WTC11 (cell line): ENCODE data around the gene ANO1. TPM values are rescaled to one million over a fixed set of nuclear protein-coding genes. Genes with fewer than 3 reads are reported as not detected.

Experiments used
- ATAC-seq: fragments of 200-7000 bp; cut with Tn5 transposase; 2 replicates; pipeline ENCODE4 v1.10.0; 2021; ENCODE audit warnings: mild to moderate bottlenecking, moderate library complexity
- CTCF ChIA-PET: fragments of 300-600 bp; sonication (Branson Sonifier 250); formaldehyde crosslinking; loops from one replicate; lab custom pipeline; 2021; ENCODE audit warnings: antibody characterized with exemption; lab: Charles Lee
- POLR2A ChIA-PET: fragments of 350-600 bp; sonication (Branson Sonifier 250); formaldehyde crosslinking; loops from one replicate; lab custom pipeline; 2021; ENCODE audit warnings: antibody characterized with exemption; lab: Charles Lee
- DNase-seq: peaks from one replicate; pipeline ENCODE4 v3.0.0; 2021; ENCODE audit warnings: low spot score
- H3K27ac Mint-ChIP-seq: 2 replicates; pipeline ENCODE4 v1.8.0; 2021; ENCODE audit warnings: mixed read lengths
- H3K27me3 Mint-ChIP-seq: 2 replicates; pipeline ENCODE4 v1.8.0; 2021; ENCODE audit warnings: low read depth, mild to moderate bottlenecking, moderate library complexity, mixed read lengths
- H3K36me3 Mint-ChIP-seq: 2 replicates; pipeline ENCODE4 v1.8.0; 2021; ENCODE audit warnings: mixed read lengths
- H3K4me1 Mint-ChIP-seq: 2 replicates; pipeline ENCODE4 v1.8.0; 2022; ENCODE audit warnings: mixed read lengths
- H3K4me3 Mint-ChIP-seq: 2 replicates; pipeline ENCODE4 v1.8.0; 2021; ENCODE audit warnings: mild to moderate bottlenecking, moderate library complexity, mixed read lengths
- H3K9me3 Mint-ChIP-seq: 2 replicates; pipeline ENCODE4 v1.8.0; 2021; ENCODE audit warnings: mixed read lengths
- ESRRA ChIP-seq: sonication (generic); formaldehyde crosslinking; IDR thresholded peaks from 2 replicates; pipeline ENCODE4 v1.8.1; 2022; ENCODE audit warnings: mild to moderate bottlenecking, missing genetic modification reagents, borderline replicate concordance
- FOXK1 ChIP-seq: sonication (generic); formaldehyde crosslinking; IDR thresholded peaks from 2 replicates; pipeline ENCODE4 v1.8.0; 2022; ENCODE audit warnings: mild to moderate bottlenecking, moderate library complexity, missing genetic modification reagents
- NFATC4 ChIP-seq: fragments of 250-450 bp; sonication (Bioruptor Pico); IDR thresholded peaks from 2 replicates; pipeline ENCODE4 v1.9.0; 2021; ENCODE audit warnings: mild to moderate bottlenecking
- NR1H2 ChIP-seq: sonication (generic); formaldehyde crosslinking; IDR thresholded peaks from 2 replicates; pipeline ENCODE4 v1.9.0; 2021; ENCODE audit warnings: mild to moderate bottlenecking, moderate library complexity, missing genetic modification reagents
- PRRX2 ChIP-seq: fragments of 250-450 bp; sonication (Bioruptor Pico); IDR thresholded peaks from 2 replicates; pipeline ENCODE4 v1.8.0; 2021; ENCODE audit warnings: mild to moderate bottlenecking
- SMAD3 ChIP-seq: sonication (generic); formaldehyde crosslinking; IDR thresholded peaks from 2 replicates; pipeline ENCODE4 v1.8.0; 2022; ENCODE audit warnings: missing genetic modification reagents, mild to moderate bottlenecking, borderline replicate concordance
- SMAD4 ChIP-seq: sonication (generic); formaldehyde crosslinking; IDR thresholded peaks from 2 replicates; pipeline ENCODE4 v1.8.0; 2022; ENCODE audit warnings: mild to moderate bottlenecking, missing genetic modification reagents
- SOX15 ChIP-seq: fragments of 250-450 bp; sonication (Bioruptor Pico); IDR thresholded peaks from 2 replicates; pipeline ENCODE4 v1.9.0; 2021; ENCODE audit warnings: mild to moderate bottlenecking
- TCF7 ChIP-seq: sonication (generic); formaldehyde crosslinking; IDR thresholded peaks from 2 replicates; pipeline ENCODE4 v1.8.0; 2022; ENCODE audit warnings: mild to moderate bottlenecking, low read depth, missing genetic modification reagents, moderate library complexity
- ZNF219 ChIP-seq: sonication (generic); formaldehyde crosslinking; IDR thresholded peaks from 2 replicates; pipeline ENCODE4 v1.8.0; 2023; ENCODE audit warnings: missing genetic modification reagents, mild to moderate bottlenecking, borderline replicate concordance
- ZNF263 ChIP-seq: sonication (generic); formaldehyde crosslinking; IDR thresholded peaks from 2 replicates; pipeline ENCODE4 v1.8.1; 2022; ENCODE audit warnings: low read depth, mild to moderate bottlenecking, moderate library complexity, missing genetic modification reagents
- ZNF423 ChIP-seq: fragments of 250-450 bp; sonication (Bioruptor Pico); IDR thresholded peaks from 2 replicates; pipeline ENCODE4 v2.1.2; 2022; ENCODE audit warnings: mild to moderate bottlenecking, moderate library complexity
- total RNA-seq: library from RNA; stranded (reverse); gene quantifications from 3 replicates; pipeline ENCODE4 v1.2.3, GENCODE V29; 2021
- TF ChIP-seq, protein P1 (sequence below): sonication (generic); formaldehyde crosslinking; IDR thresholded peaks from 2 replicates; pipeline ENCODE4 v1.8.0; 2022; ENCODE audit warnings: mild to moderate bottlenecking, missing genetic modification reagents
- TF ChIP-seq, protein P2 (sequence below): sonication (generic); formaldehyde crosslinking; IDR thresholded peaks from 2 replicates; pipeline ENCODE4 v1.8.1; 2023; ENCODE audit warnings: mild to moderate bottlenecking, missing genetic modification reagents
- TF ChIP-seq, protein P3 (sequence below): sonication (generic); formaldehyde crosslinking; IDR thresholded peaks from 2 replicates; pipeline ENCODE4 v1.8.0; 2022; ENCODE audit warnings: mild to moderate bottlenecking, missing genetic modification reagents
- TF ChIP-seq, protein P4 (sequence below): sonication (generic); formaldehyde crosslinking; IDR thresholded peaks from 2 replicates; pipeline ENCODE4 v1.8.1; 2022; ENCODE audit warnings: mild to moderate bottlenecking, moderate library complexity, missing genetic modification reagents
- TF ChIP-seq, protein P5 (sequence below): sonication (generic); formaldehyde crosslinking; IDR thresholded peaks from 2 replicates; pipeline ENCODE4 v1.8.0; 2022; ENCODE audit warnings: mild to moderate bottlenecking, missing genetic modification reagents
- TF ChIP-seq, protein P6 (sequence below): sonication (generic); formaldehyde crosslinking; IDR thresholded peaks from 2 replicates; pipeline ENCODE4 v1.8.1; 2022; ENCODE audit warnings: mild to moderate bottlenecking, missing genetic modification reagents, moderate library complexity, borderline replicate concordance
- TF ChIP-seq, protein P7 (sequence below): fragments of 250-450 bp; sonication (Bioruptor Pico); IDR thresholded peaks from 2 replicates; pipeline ENCODE4 v1.9.0; 2021; ENCODE audit warnings: mild to moderate bottlenecking
- TF ChIP-seq, protein P8 (sequence below): sonication (generic); formaldehyde crosslinking; IDR thresholded peaks from 2 replicates; pipeline ENCODE4 v1.8.1; 2023; ENCODE audit warnings: mild to moderate bottlenecking, missing genetic modification reagents, moderate library complexity

ANO1 gene
- total RNA-seq, 1 experiment from 2014 or later = 4.1 TPM

DNA sequence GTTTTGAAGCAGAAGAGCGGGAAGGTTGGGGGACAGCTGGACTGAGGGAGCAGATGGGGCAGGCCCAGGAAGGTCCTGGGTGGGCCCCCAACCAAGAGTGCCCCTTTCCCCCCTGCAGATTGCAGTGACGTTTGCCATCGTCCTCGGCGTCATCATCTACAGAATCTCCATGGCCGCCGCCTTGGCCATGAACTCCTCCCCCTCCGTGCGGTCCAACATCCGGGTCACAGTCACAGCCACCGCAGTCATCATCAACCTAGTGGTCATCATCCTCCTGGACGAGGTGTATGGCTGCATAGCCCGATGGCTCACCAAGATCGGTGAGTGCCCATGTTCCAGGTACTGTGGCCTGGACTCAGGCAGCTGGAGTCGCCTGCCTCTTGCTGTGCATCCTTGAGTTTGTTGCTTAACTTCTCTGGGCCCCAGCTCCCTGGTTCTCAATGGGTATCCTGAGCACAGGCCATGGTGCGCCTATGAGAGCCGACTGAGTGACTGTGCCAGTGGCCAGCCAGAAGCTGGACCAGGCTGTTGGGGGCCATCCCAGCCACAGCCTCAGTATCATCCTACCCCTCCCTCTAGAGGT is 83.0 kb downstream of the ANO1 start (continued):
- TF ChIP-seq, protein P1, sequence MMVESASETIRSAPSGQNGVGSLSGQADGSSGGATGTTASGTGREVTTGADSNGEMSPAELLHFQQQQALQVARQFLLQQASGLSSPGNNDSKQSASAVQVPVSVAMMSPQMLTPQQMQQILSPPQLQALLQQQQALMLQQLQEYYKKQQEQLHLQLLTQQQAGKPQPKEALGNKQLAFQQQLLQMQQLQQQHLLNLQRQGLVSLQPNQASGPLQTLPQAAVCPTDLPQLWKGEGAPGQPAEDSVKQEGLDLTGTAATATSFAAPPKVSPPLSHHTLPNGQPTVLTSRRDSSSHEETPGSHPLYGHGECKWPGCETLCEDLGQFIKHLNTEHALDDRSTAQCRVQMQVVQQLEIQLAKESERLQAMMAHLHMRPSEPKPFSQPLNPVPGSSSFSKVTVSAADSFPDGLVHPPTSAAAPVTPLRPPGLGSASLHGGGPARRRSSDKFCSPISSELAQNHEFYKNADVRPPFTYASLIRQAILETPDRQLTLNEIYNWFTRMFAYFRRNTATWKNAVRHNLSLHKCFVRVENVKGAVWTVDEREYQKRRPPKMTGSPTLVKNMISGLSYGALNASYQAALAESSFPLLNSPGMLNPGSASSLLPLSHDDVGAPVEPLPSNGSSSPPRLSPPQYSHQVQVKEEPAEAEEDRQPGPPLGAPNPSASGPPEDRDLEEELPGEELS = no peak

DNA sequence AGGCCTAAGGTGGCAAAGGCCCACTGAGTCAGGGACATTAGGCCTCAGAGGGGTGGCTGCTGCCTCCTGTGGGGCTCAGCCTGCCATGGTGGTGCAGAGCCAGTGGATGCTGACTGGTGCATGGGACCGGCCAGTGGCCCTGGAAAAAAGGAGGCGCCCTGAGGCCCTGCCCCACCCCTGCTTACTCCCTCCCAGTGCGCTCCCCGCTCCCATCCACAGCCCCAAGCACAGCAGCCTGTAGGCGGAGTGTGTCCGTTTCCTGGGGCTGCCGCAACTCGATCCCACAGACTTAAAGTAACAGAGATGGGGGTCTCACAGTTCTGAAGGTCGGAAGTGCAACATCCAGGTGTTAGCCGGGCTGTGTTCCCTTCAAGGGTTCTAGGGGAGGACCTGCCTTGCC is 86.6 kb downstream of the ANO1 start:
- Mint-ChIP-seq H3K4me1 (peaks cover 2% of the 10 kb centered on the region; the same call in 1 of the 2 replicates), H3K4me3 (no peak overlapping the region), H3K27ac (no peak overlapping the region), H3K36me3 (no peaks in the 10 kb centered on the region), H3K27me3 (no peaks in the 10 kb centered on the region), H3K9me3 (no peaks in the 10 kb centered on the region)
- POLR2A ChIA-PET = no interaction called here
- CTCF ChIA-PET = interaction anchor here (1.4 kb wide), 1 partner anchor 10 kb away, joined by 7 read pairs; no protein-coding TSS in a partner anchor
- DNase-seq (no peak), ATAC-seq (peak; percentile 50)
- TF ChIP-seq, protein P1 = no peak
- TF ChIP-seq, protein P2, sequence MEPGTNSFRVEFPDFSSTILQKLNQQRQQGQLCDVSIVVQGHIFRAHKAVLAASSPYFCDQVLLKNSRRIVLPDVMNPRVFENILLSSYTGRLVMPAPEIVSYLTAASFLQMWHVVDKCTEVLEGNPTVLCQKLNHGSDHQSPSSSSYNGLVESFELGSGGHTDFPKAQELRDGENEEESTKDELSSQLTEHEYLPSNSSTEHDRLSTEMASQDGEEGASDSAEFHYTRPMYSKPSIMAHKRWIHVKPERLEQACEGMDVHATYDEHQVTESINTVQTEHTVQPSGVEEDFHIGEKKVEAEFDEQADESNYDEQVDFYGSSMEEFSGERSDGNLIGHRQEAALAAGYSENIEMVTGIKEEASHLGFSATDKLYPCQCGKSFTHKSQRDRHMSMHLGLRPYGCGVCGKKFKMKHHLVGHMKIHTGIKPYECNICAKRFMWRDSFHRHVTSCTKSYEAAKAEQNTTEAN (CRISPR knock-in tag) = no peak
- TF ChIP-seq ZNF423 (CRISPR knock-in tag) (no peak), NFATC4 (CRISPR knock-in tag) (no peak), PRRX2 (CRISPR knock-in tag) (no peak), SMAD3 (CRISPR knock-in tag) (no peak), SMAD4 (CRISPR knock-in tag) (no peak), ZNF263 (CRISPR knock-in tag) (no peak), FOXK1 (CRISPR knock-in tag) (no peak)
- TF ChIP-seq, protein P3, sequence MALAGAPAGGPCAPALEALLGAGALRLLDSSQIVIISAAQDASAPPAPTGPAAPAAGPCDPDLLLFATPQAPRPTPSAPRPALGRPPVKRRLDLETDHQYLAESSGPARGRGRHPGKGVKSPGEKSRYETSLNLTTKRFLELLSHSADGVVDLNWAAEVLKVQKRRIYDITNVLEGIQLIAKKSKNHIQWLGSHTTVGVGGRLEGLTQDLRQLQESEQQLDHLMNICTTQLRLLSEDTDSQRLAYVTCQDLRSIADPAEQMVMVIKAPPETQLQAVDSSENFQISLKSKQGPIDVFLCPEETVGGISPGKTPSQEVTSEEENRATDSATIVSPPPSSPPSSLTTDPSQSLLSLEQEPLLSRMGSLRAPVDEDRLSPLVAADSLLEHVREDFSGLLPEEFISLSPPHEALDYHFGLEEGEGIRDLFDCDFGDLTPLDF (CRISPR knock-in tag) = no peak
- TF ChIP-seq, protein P4, sequence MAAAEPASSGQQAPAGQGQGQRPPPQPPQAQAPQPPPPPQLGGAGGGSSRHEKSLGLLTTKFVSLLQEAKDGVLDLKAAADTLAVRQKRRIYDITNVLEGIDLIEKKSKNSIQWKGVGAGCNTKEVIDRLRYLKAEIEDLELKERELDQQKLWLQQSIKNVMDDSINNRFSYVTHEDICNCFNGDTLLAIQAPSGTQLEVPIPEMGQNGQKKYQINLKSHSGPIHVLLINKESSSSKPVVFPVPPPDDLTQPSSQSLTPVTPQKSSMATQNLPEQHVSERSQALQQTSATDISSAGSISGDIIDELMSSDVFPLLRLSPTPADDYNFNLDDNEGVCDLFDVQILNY (CRISPR knock-in tag) = no peak
- TF ChIP-seq, protein P5, sequence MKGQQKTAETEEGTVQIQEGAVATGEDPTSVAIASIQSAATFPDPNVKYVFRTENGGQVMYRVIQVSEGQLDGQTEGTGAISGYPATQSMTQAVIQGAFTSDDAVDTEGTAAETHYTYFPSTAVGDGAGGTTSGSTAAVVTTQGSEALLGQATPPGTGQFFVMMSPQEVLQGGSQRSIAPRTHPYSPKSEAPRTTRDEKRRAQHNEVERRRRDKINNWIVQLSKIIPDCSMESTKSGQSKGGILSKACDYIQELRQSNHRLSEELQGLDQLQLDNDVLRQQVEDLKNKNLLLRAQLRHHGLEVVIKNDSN = no peak

DNA sequence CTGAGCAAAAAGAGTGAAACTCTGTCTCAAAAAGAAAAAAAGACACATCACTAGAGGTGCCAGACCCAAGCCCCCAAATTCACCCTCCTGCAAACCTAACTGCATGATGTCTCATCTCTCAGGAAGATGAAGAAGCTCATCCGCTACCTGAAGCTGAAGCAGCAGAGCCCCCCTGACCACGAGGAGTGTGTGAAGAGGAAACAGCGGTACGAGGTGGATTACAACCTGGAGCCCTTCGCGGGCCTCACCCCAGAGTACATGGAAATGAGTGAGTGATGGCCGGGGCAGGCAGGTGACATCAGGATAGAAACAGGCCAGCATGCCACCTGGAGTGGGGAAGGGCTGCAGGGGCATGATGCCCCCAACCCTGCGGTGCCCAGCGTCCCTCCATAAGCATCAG is 89.0 kb downstream of the ANO1 start:
- CTCF ChIA-PET = interaction anchor here (0.5 to 2.2 kb wide), 11 partner anchors 9 to 325 kb away, joined by 3 to 8 read pairs (median 3); no protein-coding TSS in a partner anchor
- POLR2A ChIA-PET = no interaction called here
- no peaks in the 10 kb centered on the region for H3K36me3 Mint-ChIP-seq
- DNase-seq (no peak), ATAC-seq (no peak)
- no peak overlapping the region for H3K4me3 Mint-ChIP-seq
- no peak overlapping the region for H3K27ac Mint-ChIP-seq
- H3K4me1 Mint-ChIP-seq = peaks cover 2% of the 10 kb centered on the region; the same call in 1 of the 2 replicates
- H3K9me3 Mint-ChIP-seq = no peaks in the 10 kb centered on the region
- no peaks in the 10 kb centered on the region for H3K27me3 Mint-ChIP-seq
- TF ChIP-seq ZNF219 (CRISPR knock-in tag) (no peak), ESRRA (CRISPR knock-in tag) (no peak), SOX15 (CRISPR knock-in tag) (no peak), TCF7 (CRISPR knock-in tag) (no peak), NR1H2 (no peak)
- TF ChIP-seq, protein P6, sequence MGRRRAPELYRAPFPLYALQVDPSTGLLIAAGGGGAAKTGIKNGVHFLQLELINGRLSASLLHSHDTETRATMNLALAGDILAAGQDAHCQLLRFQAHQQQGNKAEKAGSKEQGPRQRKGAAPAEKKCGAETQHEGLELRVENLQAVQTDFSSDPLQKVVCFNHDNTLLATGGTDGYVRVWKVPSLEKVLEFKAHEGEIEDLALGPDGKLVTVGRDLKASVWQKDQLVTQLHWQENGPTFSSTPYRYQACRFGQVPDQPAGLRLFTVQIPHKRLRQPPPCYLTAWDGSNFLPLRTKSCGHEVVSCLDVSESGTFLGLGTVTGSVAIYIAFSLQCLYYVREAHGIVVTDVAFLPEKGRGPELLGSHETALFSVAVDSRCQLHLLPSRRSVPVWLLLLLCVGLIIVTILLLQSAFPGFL = no peak
- TF ChIP-seq, protein P7, sequence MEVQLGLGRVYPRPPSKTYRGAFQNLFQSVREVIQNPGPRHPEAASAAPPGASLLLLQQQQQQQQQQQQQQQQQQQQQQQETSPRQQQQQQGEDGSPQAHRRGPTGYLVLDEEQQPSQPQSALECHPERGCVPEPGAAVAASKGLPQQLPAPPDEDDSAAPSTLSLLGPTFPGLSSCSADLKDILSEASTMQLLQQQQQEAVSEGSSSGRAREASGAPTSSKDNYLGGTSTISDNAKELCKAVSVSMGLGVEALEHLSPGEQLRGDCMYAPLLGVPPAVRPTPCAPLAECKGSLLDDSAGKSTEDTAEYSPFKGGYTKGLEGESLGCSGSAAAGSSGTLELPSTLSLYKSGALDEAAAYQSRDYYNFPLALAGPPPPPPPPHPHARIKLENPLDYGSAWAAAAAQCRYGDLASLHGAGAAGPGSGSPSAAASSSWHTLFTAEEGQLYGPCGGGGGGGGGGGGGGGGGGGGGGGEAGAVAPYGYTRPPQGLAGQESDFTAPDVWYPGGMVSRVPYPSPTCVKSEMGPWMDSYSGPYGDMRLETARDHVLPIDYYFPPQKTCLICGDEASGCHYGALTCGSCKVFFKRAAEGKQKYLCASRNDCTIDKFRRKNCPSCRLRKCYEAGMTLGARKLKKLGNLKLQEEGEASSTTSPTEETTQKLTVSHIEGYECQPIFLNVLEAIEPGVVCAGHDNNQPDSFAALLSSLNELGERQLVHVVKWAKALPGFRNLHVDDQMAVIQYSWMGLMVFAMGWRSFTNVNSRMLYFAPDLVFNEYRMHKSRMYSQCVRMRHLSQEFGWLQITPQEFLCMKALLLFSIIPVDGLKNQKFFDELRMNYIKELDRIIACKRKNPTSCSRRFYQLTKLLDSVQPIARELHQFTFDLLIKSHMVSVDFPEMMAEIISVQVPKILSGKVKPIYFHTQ (CRISPR knock-in tag) = no peak
- TF ChIP-seq, protein P8, sequence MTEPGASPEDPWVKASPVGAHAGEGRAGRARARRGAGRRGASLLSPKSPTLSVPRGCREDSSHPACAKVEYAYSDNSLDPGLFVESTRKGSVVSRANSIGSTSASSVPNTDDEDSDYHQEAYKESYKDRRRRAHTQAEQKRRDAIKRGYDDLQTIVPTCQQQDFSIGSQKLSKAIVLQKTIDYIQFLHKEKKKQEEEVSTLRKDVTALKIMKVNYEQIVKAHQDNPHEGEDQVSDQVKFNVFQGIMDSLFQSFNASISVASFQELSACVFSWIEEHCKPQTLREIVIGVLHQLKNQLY = no peak
